WERI-Rb-1 (cell line): ENCODE measurements around the gene GALNT13.

ENCODE experiments used
- DNase-seq: peaks from one replicate; pipeline ENCODE4 v3.0.0-alpha.2; 2020
- H3K27ac ChIP-seq: fragments of 250-450 bp; sonication (Bioruptor Pico); 2 replicates; pipeline ENCODE4 v1.5.1; 2020; ENCODE audit warnings: mild to moderate bottlenecking, moderate library complexity
- H3K27me3 ChIP-seq: fragments of 250-450 bp; sonication (Bioruptor Pico); 2 replicates; pipeline ENCODE4 v1.5.1; 2021; ENCODE audit warnings: mild to moderate bottlenecking, low read depth, moderate library complexity; ENCODE audit not compliant: insufficient read depth, severe bottlenecking
- H3K36me3 ChIP-seq: fragments of 250-450 bp; sonication (Bioruptor Pico); 2 replicates; pipeline ENCODE4 v1.5.1; 2020; ENCODE audit warnings: mild to moderate bottlenecking, moderate library complexity
- H3K4me3 ChIP-seq: 2 replicates; pipeline ENCODE4 v1.5.1; 2011; ENCODE audit warnings: low read depth, mild to moderate bottlenecking, control low read depth, low read length
- H3K9me3 ChIP-seq: fragments of 250-450 bp; sonication (Bioruptor Pico); 2 replicates; pipeline ENCODE4 v1.5.1; 2021; ENCODE audit warnings: mild to moderate bottlenecking, moderate library complexity; ENCODE audit not compliant: severe bottlenecking
- CTCF ChIP-seq: IDR thresholded peaks from 2 replicates; pipeline ENCODE4 v1.5.1; 2011; ENCODE audit warnings: low read depth, mild to moderate bottlenecking, control low read depth, inconsistent platforms, low read length

The GALNT13 gene

GRCh38 chr2:154226931-154227330, 355.2 kb downstream of the GALNT13 start:
- no peak for DNase-seq
- no peak for TF ChIP-seq CTCF
- Histone ChIP-seq H3K27me3 (no peaks in the 10 kb centered on the region), H3K27ac (no peak overlapping the region), H3K4me3 (no peak overlapping the region), H3K9me3 (no peaks in the 10 kb centered on the region), H3K36me3 (no peaks in the 10 kb centered on the region)

- H3K4me3 ChIP-seq = no peak overlapping the region
- H3K27me3 ChIP-seq = no peaks in the 10 kb centered on the region
Measured at GRCh38 chr2:154228566-154229280, 357.0 kb downstream of the GALNT13 start.

GRCh38 chr2:154229966-154230365, 358.2 kb downstream of the GALNT13 start:
- no peak for DNase-seq
- Histone ChIP-seq H3K4me3 (no peak overlapping the region), H3K27ac (no peak overlapping the region), H3K9me3 (no peaks in the 10 kb centered on the region), H3K36me3 (no peaks in the 10 kb centered on the region), H3K27me3 (no peaks in the 10 kb centered on the region)
- no peak for TF ChIP-seq CTCF

More at GRCh38 chr2:154228566-154229280, 357.0 kb downstream of the GALNT13 start:
- no peak for DNase-seq
- H3K27ac ChIP-seq = no peak overlapping the region
- H3K9me3 ChIP-seq = no peaks in the 10 kb centered on the region
- no peaks in the 10 kb centered on the region for H3K36me3 ChIP-seq
- TF ChIP-seq CTCF = no peak

- no peaks in the 10 kb centered on the region for H3K9me3 ChIP-seq
- H3K27ac ChIP-seq = no peak overlapping the region
- H3K36me3 ChIP-seq = no peaks in the 10 kb centered on the region
- TF ChIP-seq CTCF = no peak
- no peaks in the 10 kb centered on the region for H3K27me3 ChIP-seq
- no peak for DNase-seq
- H3K4me3 ChIP-seq = no peak overlapping the region
Measured at GRCh38 chr2:154231021-154231420, 359.3 kb downstream of the GALNT13 start.

- DNase-seq = no peak
- Histone ChIP-seq H3K27me3 (no peaks in the 10 kb centered on the region), H3K27ac (no peak overlapping the region), H3K9me3 (no peaks in the 10 kb centered on the region), H3K4me3 (no peak overlapping the region), H3K36me3 (no peaks in the 10 kb centered on the region)
- TF ChIP-seq CTCF = no peak
Measured at GRCh38 chr2:154233231-154233630, 361.5 kb downstream of the GALNT13 start.

- no peak for DNase-seq
- Histone ChIP-seq H3K36me3 (no peaks in the 10 kb centered on the region), H3K4me3 (no peak overlapping the region), H3K27ac (no peak overlapping the region), H3K9me3 (no peaks in the 10 kb centered on the region), H3K27me3 (no peaks in the 10 kb centered on the region)
- no peak for TF ChIP-seq CTCF
Measured at GRCh38 chr2:154238252-154238651, 366.5 kb downstream of the GALNT13 start.
